Measurements from ENCODE around the gene MEN1. TPM values are rescaled to one million over a fixed set of nuclear protein-coding genes. Genes with fewer than 3 reads are reported as not detected.

MEN1 gene
- total RNA-seq, 1 donor from 2014 or later, result 57.9 TPM

DNA sequence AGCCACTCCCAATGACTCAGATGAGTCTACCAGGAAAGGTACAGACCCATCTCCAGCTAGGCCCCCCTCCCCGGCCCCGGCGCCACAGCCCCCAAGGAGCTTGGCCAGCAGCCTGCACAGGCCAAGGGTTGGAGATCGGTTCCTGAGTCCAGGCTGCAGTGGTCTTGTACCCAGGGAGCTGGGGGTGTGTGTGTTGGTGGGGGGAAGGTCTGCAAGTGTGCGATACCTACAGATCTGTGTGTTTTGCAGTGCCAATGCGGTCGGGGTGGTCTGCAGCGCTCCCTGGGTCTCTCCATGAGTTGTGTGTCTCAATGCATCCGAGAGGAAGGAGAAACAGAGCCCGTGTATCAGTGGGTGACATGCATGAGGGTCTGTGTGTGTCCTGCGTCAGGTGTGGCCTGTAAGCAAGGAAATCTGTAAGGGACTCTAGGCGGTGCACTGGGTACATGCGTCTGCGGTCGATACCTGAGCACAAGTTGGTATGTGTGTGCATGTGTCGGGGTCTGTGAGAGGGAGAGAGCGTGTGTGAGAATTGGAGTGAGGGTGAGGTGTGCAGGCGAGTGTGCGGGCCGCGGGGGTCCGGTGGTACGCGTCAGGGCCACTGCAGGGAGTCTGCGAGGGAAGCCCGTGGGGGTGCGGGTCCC, 33.5 kb upstream of the MEN1 start:
- Mint-ChIP-seq H3K36me3 (ENCODE audit: low read depth) (no peaks in the 10 kb centered on the region), H3K4me3 (peak overlapping the region; percentile 72), H3K27me3 (ENCODE audit: low read depth) (peaks cover 20% of the 10 kb centered on the region), H3K27ac (ENCODE audit: unreplicated experiment) (no peak overlapping the region), H3K9me3 (no peaks in the 10 kb centered on the region), H3K4me1 (peaks cover 9% of the 10 kb centered on the region)
- DNase-seq (ENCODE audit: low read depth, low spot score), result no peak
- TF ChIP-seq, protein P1, sequence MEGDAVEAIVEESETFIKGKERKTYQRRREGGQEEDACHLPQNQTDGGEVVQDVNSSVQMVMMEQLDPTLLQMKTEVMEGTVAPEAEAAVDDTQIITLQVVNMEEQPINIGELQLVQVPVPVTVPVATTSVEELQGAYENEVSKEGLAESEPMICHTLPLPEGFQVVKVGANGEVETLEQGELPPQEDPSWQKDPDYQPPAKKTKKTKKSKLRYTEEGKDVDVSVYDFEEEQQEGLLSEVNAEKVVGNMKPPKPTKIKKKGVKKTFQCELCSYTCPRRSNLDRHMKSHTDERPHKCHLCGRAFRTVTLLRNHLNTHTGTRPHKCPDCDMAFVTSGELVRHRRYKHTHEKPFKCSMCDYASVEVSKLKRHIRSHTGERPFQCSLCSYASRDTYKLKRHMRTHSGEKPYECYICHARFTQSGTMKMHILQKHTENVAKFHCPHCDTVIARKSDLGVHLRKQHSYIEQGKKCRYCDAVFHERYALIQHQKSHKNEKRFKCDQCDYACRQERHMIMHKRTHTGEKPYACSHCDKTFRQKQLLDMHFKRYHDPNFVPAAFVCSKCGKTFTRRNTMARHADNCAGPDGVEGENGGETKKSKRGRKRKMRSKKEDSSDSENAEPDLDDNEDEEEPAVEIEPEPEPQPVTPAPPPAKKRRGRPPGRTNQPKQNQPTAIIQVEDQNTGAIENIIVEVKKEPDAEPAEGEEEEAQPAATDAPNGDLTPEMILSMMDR (conservative IDR thresholded peaks at IDR 0.05), result no peak

DNA sequence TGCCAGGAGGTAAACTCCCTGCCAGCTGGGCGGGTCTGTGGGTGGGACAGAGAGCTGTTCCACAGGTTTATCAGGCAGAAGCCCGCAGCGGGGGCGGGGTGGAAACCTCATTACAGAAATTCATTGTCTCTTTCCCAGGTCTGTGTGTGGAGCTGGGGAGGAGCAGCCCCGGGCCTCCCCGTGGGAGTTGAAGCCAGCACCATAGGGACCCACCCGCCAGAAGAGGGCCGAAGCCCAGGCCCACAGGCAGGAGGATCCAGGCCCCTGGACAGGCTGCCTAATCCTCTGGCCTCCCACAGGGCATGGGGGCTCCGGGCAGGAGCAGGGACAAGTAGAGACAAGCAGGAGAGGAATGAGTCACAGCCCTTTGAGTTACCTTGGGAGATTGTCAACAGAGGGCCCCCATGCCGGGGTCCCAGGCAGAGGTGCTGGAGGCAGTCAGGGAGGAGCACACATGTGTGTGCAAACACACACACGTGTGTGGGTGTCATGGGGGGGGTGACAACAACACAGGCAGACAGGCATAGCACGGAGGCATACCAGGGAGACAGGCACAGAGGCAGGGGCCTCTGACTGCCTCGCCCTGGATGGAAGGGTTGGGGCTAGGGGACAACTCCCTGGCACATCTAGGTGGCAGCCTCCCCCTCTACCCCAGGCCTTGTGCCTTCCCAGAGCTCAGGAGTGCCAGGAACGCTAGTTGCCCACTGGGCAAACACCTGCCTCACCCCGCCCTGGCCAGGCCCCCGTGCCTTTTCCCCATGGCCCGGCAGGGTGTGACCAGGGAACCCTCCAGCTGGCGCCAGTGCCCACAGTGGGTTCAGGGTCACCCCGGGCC, 32.7 kb upstream of the MEN1 start:
- H3K4me3 Mint-ChIP-seq, result peak overlapping the region; percentile 34
- peak overlapping the region; percentile 71 for H3K27ac Mint-ChIP-seq (ENCODE audit: unreplicated experiment)
- peaks cover 9% of the 10 kb centered on the region for H3K4me1 Mint-ChIP-seq
- TF ChIP-seq, protein P1 (conservative IDR thresholded peaks at IDR 0.05), result no peak
- H3K9me3 Mint-ChIP-seq, result no peaks in the 10 kb centered on the region
- DNase-seq (ENCODE audit: low read depth, low spot score), result no peak
- H3K36me3 Mint-ChIP-seq (ENCODE audit: low read depth), result no peaks in the 10 kb centered on the region
- peaks cover 20% of the 10 kb centered on the region for H3K27me3 Mint-ChIP-seq (ENCODE audit: low read depth)

GRCh38 chr11:64842366-64842759, 32.0 kb upstream of the MEN1 start:
- no peak for DNase-seq (ENCODE audit: low read depth, low spot score)
- peaks cover 9% of the 10 kb centered on the region for H3K4me1 Mint-ChIP-seq
- no peaks in the 10 kb centered on the region for H3K36me3 Mint-ChIP-seq (ENCODE audit: low read depth)
- no peak overlapping the region for H3K4me3 Mint-ChIP-seq
- peaks cover 20% of the 10 kb centered on the region for H3K27me3 Mint-ChIP-seq (ENCODE audit: low read depth)
- H3K9me3 Mint-ChIP-seq, result no peaks in the 10 kb centered on the region
- TF ChIP-seq, protein P1 (conservative IDR thresholded peaks at IDR 0.05), result no peak
- no peak overlapping the region for H3K27ac Mint-ChIP-seq (ENCODE audit: unreplicated experiment)

- TF ChIP-seq, protein P1 (conservative IDR thresholded peaks at IDR 0.05), result no peak
- H3K4me1 Mint-ChIP-seq, result peaks cover 9% of the 10 kb centered on the region
- H3K36me3 Mint-ChIP-seq (ENCODE audit: low read depth), result no peaks in the 10 kb centered on the region
- H3K9me3 Mint-ChIP-seq, result no peaks in the 10 kb centered on the region
- no peak overlapping the region for H3K4me3 Mint-ChIP-seq
- peaks cover 17% of the 10 kb centered on the region for H3K27me3 Mint-ChIP-seq (ENCODE audit: low read depth)
- peak overlapping the region; percentile 27 for H3K27ac Mint-ChIP-seq (ENCODE audit: unreplicated experiment)
- DNase-seq (ENCODE audit: low read depth, low spot score), result no peak
Observed at GRCh38 chr11:64841592-64842365, 31.4 kb upstream of the MEN1 start.

DNA sequence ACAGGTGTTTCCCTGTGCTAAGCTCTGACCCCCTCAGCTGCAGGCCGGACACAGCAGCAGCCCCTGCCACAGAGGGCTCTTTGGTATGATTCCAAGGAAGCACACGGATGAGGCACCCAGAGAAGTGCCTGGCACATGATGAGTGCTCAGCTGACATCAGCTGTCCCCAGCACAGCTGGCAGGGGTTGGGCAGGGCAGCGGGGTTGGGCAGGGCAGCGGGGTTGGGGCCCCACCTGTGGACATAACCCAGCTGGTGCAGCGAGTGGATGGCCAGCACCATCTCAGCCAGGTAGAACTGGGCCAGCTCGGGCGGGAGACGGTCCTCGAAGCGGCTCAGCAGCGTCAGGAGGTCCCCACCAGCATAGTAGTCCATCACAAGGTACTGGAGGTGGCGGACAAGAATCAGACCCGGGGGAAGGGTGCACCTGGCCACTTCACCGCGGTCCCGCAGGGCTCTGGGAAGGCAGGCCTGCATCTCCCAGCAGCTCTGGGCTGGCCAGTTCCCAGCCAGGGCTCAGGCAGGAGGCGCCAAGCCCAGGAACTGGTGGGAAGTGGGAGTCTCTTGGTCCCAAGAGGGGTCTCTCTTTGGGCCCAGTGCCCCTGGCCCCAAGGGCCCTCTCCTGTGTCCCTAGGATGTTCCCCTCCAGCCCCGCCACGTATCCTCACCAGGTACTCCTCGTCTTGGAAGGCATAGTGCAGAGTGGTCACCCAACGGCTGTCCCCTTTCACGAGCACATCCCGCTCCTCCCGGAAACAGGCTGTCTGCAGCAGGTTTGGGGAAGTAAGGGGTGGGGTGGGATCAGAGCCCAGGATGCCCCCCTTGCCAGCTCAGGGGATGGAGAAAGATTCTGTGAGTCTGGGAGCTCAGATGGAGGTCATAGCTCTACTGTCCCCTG, 29.8 kb upstream of the MEN1 start:
- no peak for DNase-seq (ENCODE audit: low read depth, low spot score)
- H3K27ac Mint-ChIP-seq (ENCODE audit: unreplicated experiment), result no peak overlapping the region
- H3K4me3 Mint-ChIP-seq, result no peak overlapping the region
- TF ChIP-seq, protein P1 (conservative IDR thresholded peaks at IDR 0.05), result no peak
- H3K9me3 Mint-ChIP-seq, result no peaks in the 10 kb centered on the region
- H3K4me1 Mint-ChIP-seq, result peaks cover 9% of the 10 kb centered on the region
- H3K27me3 Mint-ChIP-seq (ENCODE audit: low read depth), result peaks cover 13% of the 10 kb centered on the region
- no peaks in the 10 kb centered on the region for H3K36me3 Mint-ChIP-seq (ENCODE audit: low read depth)
